HepG2 (cell line): ENCODE data around the gene LRRC4C. TPM values are rescaled to one million over a fixed set of nuclear protein-coding genes. Genes with fewer than 3 reads are reported as not detected.

Source experiments
- ATAC-seq: fragments of 200-7000 bp; cut with Tn5 transposase; 3 replicates; pipeline ENCODE4 v1.9.1; 2020; ENCODE audit warnings: mild to moderate bottlenecking, moderate library complexity
- BruUV-seq: library from RNA; stranded (reverse); fragments of 400-500 nt; replicated peaks from 2 replicates; lab custom pipeline; 2021; lab: Mats Ljungman, UMichigan
- CTCF ChIA-PET: fragments of 300-600 bp; formaldehyde crosslinking; extraction: SDS; loops from one replicate; lab custom pipeline; 2021; ENCODE audit warnings: low total read pairs, inconsistent platforms, low intra/inter-chr PET ratio; lab: Yijun Ruan, JAX
- POLR2A ChIA-PET: fragments of 350-600 bp; sonication (Branson Sonifier 250); formaldehyde crosslinking; loops from one replicate; lab custom pipeline; 2020; ENCODE audit warnings: antibody characterized with exemption, inconsistent platforms; lab: Yijun Ruan, JAX
- DNase-seq: peaks from one replicate; pipeline ENCODE4 v3.0.0-alpha.2; 2015; ENCODE audit warnings: low spot score
- FAIRE-seq: peaks from 3 replicates; lab custom pipeline; 2011; peaks lifted over from hg19 to GRCh38; lab: Jason Lieb, UNC
- H2AFZ ChIP-seq: one replicate; pipeline ENCODE4 v1.6.1; 2011; ENCODE audit warnings: low read length, inconsistent platforms
- H3K27ac ChIP-seq: fragments of 300-600 bp; 3 replicates; pipeline ENCODE4 v1.8.0; 2011; ENCODE audit warnings: mixed run types, mild to moderate bottlenecking, mixed read lengths, low read length, inconsistent platforms; ENCODE audit not compliant: insufficient read depth; ENCODE audit errors: extremely low read length
- H3K27me3 ChIP-seq, 2 experiments: fragments of 200-600 bp in 1 of 2; 2 replicates in 1 of 2; 3 replicates in 1 of 2; pipeline versions ENCODE4 v1.6.0 to v1.8.0; 2011; ENCODE audit warnings: low read length in 2 of 2, mild to moderate bottlenecking in 2 of 2, moderate library complexity in 2 of 2, inconsistent platforms in 1 of 2; ENCODE audit not compliant: insufficient read depth in 2 of 2, control insufficient read depth in 1 of 2
- H3K36me3 ChIP-seq, 2 experiments: fragments of 200-600 bp in 1 of 2; replicated peaks in 1 of 2; 2 replicates in 1 of 2; 3 replicates in 1 of 2; pipeline versions ENCODE4 v1.5.1 to v1.8.0; 2011; ENCODE audit warnings: low read length in 2 of 2, inconsistent platforms in 1 of 2; ENCODE audit not compliant: insufficient read depth in 2 of 2, control insufficient read depth in 1 of 2
- H3K4me1 ChIP-seq: 2 replicates; pipeline ENCODE4 v1.5.1; 2012; ENCODE audit warnings: low read length, inconsistent platforms; ENCODE audit not compliant: insufficient read depth
- H3K4me2 ChIP-seq: 2 replicates; pipeline ENCODE4 v1.6.0; 2011; ENCODE audit warnings: low read depth, low read length, inconsistent platforms
- H3K4me3 ChIP-seq, 3 experiments: fragments of 200-600 bp in 1 of 3; sonication (generic), shearing (Covaris generic) in 1 of 3; replicated peaks in 1 of 3; 2 replicates each; pipeline ENCODE4 v1.5.1; 2011 to 2016; ENCODE audit warnings: low read length in 3 of 3, inconsistent platforms in 2 of 3, low read depth in 2 of 3, mild to moderate bottlenecking in 2 of 3, control low read depth in 1 of 3, mixed read lengths in 1 of 3; ENCODE audit not compliant: insufficient read depth in 1 of 3
- H3K79me2 ChIP-seq: one replicate; pipeline ENCODE4 v1.6.1; 2011; ENCODE audit warnings: low read length, inconsistent platforms; ENCODE audit not compliant: insufficient read depth
- H3K9ac ChIP-seq: 2 replicates; pipeline ENCODE4 v1.6.0; 2011; ENCODE audit warnings: mild to moderate bottlenecking, low read depth, low read length, inconsistent platforms; ENCODE audit not compliant: insufficient read depth
- H3K9me3 ChIP-seq: 2 replicates; pipeline ENCODE4 v1.5.1; 2012; ENCODE audit warnings: mild to moderate bottlenecking, low read length
- H4K20me1 ChIP-seq: 2 replicates; pipeline ENCODE4 v1.6.0; 2011; ENCODE audit warnings: inconsistent platforms, mild to moderate bottlenecking, low read length, moderate library complexity; ENCODE audit not compliant: insufficient read depth
- ADNP ChIP-seq: sonication (generic); formaldehyde crosslinking; IDR thresholded peaks from 2 replicates; pipeline ENCODE4 v1.4.0; 2020; ENCODE audit warnings: missing genetic modification reagents
- ARNT2 ChIP-seq: sonication (generic); formaldehyde crosslinking; IDR thresholded peaks from 2 replicates; pipeline ENCODE4 v1.8.0; 2022; ENCODE audit warnings: mild to moderate bottlenecking, low read depth, missing genetic modification reagents, moderate library complexity
- ATF1 ChIP-seq: IDR thresholded peaks from 2 replicates; pipeline ENCODE4 v1.6.1; 2016; ENCODE audit warnings: mild to moderate bottlenecking, control low read depth
- KAT7 ChIP-seq: IDR thresholded peaks from 2 replicates; pipeline ENCODE4 v1.6.1; 2018; ENCODE audit warnings: borderline replicate concordance, missing compliant biosample characterization
- MEIS2 ChIP-seq: sonication (generic); formaldehyde crosslinking; IDR thresholded peaks from 2 replicates; pipeline ENCODE4 v1.9.0; 2021; ENCODE audit warnings: mild to moderate bottlenecking, missing genetic modification reagents
- MXD4 ChIP-seq: IDR thresholded peaks from 2 replicates; pipeline ENCODE4 v1.6.1; 2016; ENCODE audit warnings: mild to moderate bottlenecking, missing biosample characterization, missing genetic modification reagents
- NAIF1 ChIP-seq: sonication (generic); formaldehyde crosslinking; IDR thresholded peaks from 2 replicates; pipeline ENCODE4 v1.5.0; 2020; ENCODE audit warnings: mild to moderate bottlenecking, missing genetic modification reagents, borderline replicate concordance
- NFKBIZ ChIP-seq: IDR thresholded peaks from 2 replicates; pipeline ENCODE4 v1.6.1; 2018; ENCODE audit warnings: missing genetic modification reagents, missing compliant biosample characterization
- RAD51 ChIP-seq: fragments of 450-650 bp; IDR thresholded peaks from 2 replicates; pipeline ENCODE4 v1.6.1; 2016; ENCODE audit warnings: borderline replicate concordance
- RBFOX2 ChIP-seq: fragments of 200-400 bp; formaldehyde crosslinking; IDR thresholded peaks from 2 replicates; pipeline ENCODE4 v1.6.1; 2017; ENCODE audit warnings: low read depth, mild to moderate bottlenecking, low read length
- SOX13 ChIP-seq, 3 experiments: fragments of 450-650 bp in 1 of 3; sonication (generic) in 1 of 3; formaldehyde crosslinking in 1 of 3; IDR thresholded peaks in 2 of 3; conservative IDR thresholded peaks in 1 of 3; 2 replicates each; pipeline versions ENCODE4 v1.5.0 to v1.6.1; 2016 to 2020; ENCODE audit warnings: antibody characterized with exemption in 1 of 3, mild to moderate bottlenecking in 1 of 3, missing compliant biosample characterization in 1 of 3, missing genetic modification reagents in 1 of 3, moderate library complexity in 1 of 3
- STAT5B ChIP-seq: sonication (generic); formaldehyde crosslinking; IDR thresholded peaks from 2 replicates; pipeline ENCODE4 v1.4.0; 2020; ENCODE audit warnings: missing genetic modification reagents
- TBP ChIP-seq: sonication (generic); formaldehyde crosslinking; IDR thresholded peaks from 2 replicates; pipeline ENCODE4 v1.5.0; 2020; ENCODE audit warnings: missing genetic modification reagents
- ZC3H4 ChIP-seq: sonication (generic); formaldehyde crosslinking; IDR thresholded peaks from 2 replicates; pipeline ENCODE4 v1.4.0; 2020; ENCODE audit warnings: missing genetic modification reagents, borderline replicate concordance
- ZNF207 ChIP-seq: fragments of 450-650 bp; IDR thresholded peaks from 2 replicates; pipeline ENCODE4 v1.6.1; 2016; ENCODE audit warnings: antibody characterized with exemption, borderline replicate concordance
- ZNF383 ChIP-seq: sonication (generic); formaldehyde crosslinking; IDR thresholded peaks from 2 replicates; pipeline ENCODE4 v1.4.0; 2020; ENCODE audit warnings: missing genetic modification reagents, mild to moderate bottlenecking, borderline replicate concordance
- WGBS: methylation state at CpG from one replicate; pipeline ENCODE4 v1.1.6; 2017; ENCODE audit warnings: low lambda C conversion rate; 5-methylcytosine and 5-hydroxymethylcytosine counted together
- in situ Hi-C: cut with HindIII; loops from 2 replicates; pipeline ENCODE4 v1.10.0; 2017; ENCODE audit warnings: low pct_unique_long_range_greater_than_20kb; ENCODE audit not compliant: extremely low pct_ligation_motif_present
- intact Hi-C: fragments of 100-400 bp; cut with micrococcal nuclease; formaldehyde crosslinking; loops from one replicate; pipeline ENCODE4 v1.10.0; 2022; ENCODE audit not compliant: unreplicated experiment
- polyA plus RNA-seq, 8 experiments: library from polyadenylated mRNA; depleted of rRNA in 3 of 8; stranded (reverse) in 7 of 8; unstranded in 1 of 8; fragments of >200 nt; fragmentation: Illumina TruSeq in 4 of 8; extraction: Trizol in 4 of 8; gene quantifications; 2 replicates each; pipeline versions ENCODE4 v1.2.1 to v1.2.3, GENCODE V29; 2011 to 2016; ENCODE audit warnings: low read depth in 4 of 8, missing spikeins in 1 of 8, mixed read lengths in 1 of 8; ENCODE audit not compliant: insufficient read depth in 1 of 8
- total RNA-seq, 5 experiments: library from RNA; depleted of rRNA; stranded (reverse); fragments of >200 nt; fragmentation: Illumina TruSeq; extraction: Trizol; gene quantifications; 2 replicates each; pipeline ENCODE4 v1.2.3, GENCODE V29; 2016; ENCODE audit warnings: low read depth in 1 of 5

The LRRC4C gene
- total and polyA plus RNA-seq, 2 of the 13 experiments (the other 11 are each of a cell fraction or from before 2014, with no cell fraction given) = not detected

- no TSS peak for BruUV-seq
- FAIRE-seq (no peak), DNase-seq (no peak), ATAC-seq (no peak)
- no peak overlapping the region for H3K4me2 ChIP-seq
- peaks cover 27% of the 10 kb centered on the region for H3K9me3 ChIP-seq
- intact Hi-C loops = no loop called here
- H3K9ac ChIP-seq = no peak overlapping the region
- no peaks in the 10 kb centered on the region for H3K79me2 ChIP-seq
- in situ Hi-C loops = no loop called here
- TF ChIP-seq ADNP (CRISPR knock-in tag) = no peak
- no peak for TF ChIP-seq RBFOX2
- TF ChIP-seq ATF1 (CRISPR knock-in tag) = no peak
- TF ChIP-seq MXD4 (CRISPR knock-in tag) = no peak
- no peak for TF ChIP-seq SOX13 (IDR thresholded peaks at IDR 0.05)
- TF ChIP-seq SOX13 (CRISPR knock-in tag; conservative IDR thresholded peaks at IDR 0.05 in 1 of 2, IDR thresholded peaks at IDR 0.05 in 1 of 2) = no peak
- TF ChIP-seq NAIF1 = no peak
- no peak for TF ChIP-seq RAD51
- no peak for TF ChIP-seq TBP
- TF ChIP-seq ARNT2 = no peak
- TF ChIP-seq MEIS2 (CRISPR knock-in tag) = no peak
- TF ChIP-seq STAT5B = no peak
- TF ChIP-seq ZNF383 (CRISPR knock-in tag) = no peak
- no peak for TF ChIP-seq NFKBIZ (CRISPR knock-in tag)
- TF ChIP-seq ZC3H4 (CRISPR knock-in tag) = no peak
- no peak for TF ChIP-seq ZNF207
- TF ChIP-seq KAT7 (CRISPR knock-in tag) = no peak
- POLR2A ChIA-PET = no interaction called here
- CTCF ChIA-PET = no interaction called here
- no peaks in the 10 kb centered on the region for H4K20me1 ChIP-seq
- no peaks in the 10 kb centered on the region for H3K4me1 ChIP-seq
- H3K36me3 ChIP-seq = no peaks in the 10 kb centered on the region
- no peak overlapping the region for H2AFZ ChIP-seq
- WGBS = 6% methylated on average over 5 of the region's 5 CpGs
- H3K27me3 ChIP-seq = no peaks in the 10 kb centered on the region
- H3K27ac ChIP-seq = no peak overlapping the region
- H3K4me3 ChIP-seq = no peak overlapping the region
These were observed 672.2 kb downstream of the LRRC4C start for GRCh38 chr11:40787224-40787623.
